ENCODE results near the gene DISP2. TPM values are rescaled to one million over a fixed set of nuclear protein-coding genes. Genes with fewer than 3 reads are reported as not detected.
A peak's percentile ranks its signal among the peaks of the same experiment; 100 is the strongest.

Gene DISP2
- total and polyA plus RNA-seq, 9 of the 15 experiments (the other 6 are each of a cell fraction or from before 2014, with no cell fraction given) = 0.06 to 0.89 (median 0.15) TPM; not detected in 1

DNA sequence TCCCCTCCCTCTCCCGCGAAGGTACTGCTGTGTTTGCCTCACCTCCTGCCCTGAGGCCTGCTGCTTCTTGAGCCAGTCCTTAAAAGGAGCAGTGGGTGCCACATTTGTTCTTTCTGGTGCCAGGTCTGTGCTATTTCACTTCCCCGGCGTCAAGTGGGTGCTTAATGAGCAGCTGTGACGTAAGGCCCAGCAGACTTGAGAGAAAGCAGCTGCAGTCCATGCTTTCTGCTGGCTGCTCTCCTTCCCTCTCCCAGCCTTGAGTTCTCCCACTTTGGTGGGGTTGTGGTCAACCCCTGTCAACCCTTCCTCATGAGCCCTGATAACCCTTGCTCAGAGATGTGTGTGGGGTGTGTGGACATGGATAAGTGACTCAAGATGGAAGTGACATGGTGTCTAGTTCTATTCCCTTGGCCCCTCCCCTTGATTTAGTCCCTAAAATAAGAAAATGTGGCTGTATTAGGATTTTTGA is 27.6 kb upstream of the DISP2 start (continued):
- TF ChIP-seq NCOA6 (IDR thresholded peaks at IDR 0.05) (no peak), ELF2 (CRISPR knock-in tag; IDR thresholded peaks at IDR 0.05) (no peak), FUS (optimal IDR thresholded peaks at IDR 0.05; ENCODE audit: low read depth, low read length) (no peak), ZNF785 (CRISPR knock-in tag; IDR thresholded peaks at IDR 0.05) (no peak), TCF7L2 (IDR thresholded peaks at IDR 0.05; ENCODE audit: low read depth, low read length) (no peak), NFIC (IDR thresholded peaks at IDR 0.05) (peak; percentile 38; the same call in 1 of the 2 replicates), PHB2 (IDR thresholded peaks at IDR 0.05; ENCODE audit: low read depth) (no peak), ZNF551 (CRISPR knock-in tag; IDR thresholded peaks at IDR 0.05) (no peak), TEAD2 (tag; IDR thresholded peaks at IDR 0.05) (no peak), ESRRA (IDR thresholded peaks at IDR 0.05; ENCODE audit: borderline replicate concordance, low read depth) (peak; percentile 52; the same call in 1 of the 2 replicates), MBD2 (IDR thresholded peaks at IDR 0.05; ENCODE audit: borderline replicate concordance, low read depth) (no peak), ETS2 (tag; IDR thresholded peaks at IDR 0.05; ENCODE audit: borderline replicate concordance, poor library complexity, severe bottlenecking) (no peak), SP2 (IDR thresholded peaks at IDR 0.05; ENCODE audit: extremely low read depth, low read depth, low read length, poor library complexity, severe bottlenecking) (no peak), SMARCA4 (IDR thresholded peaks at IDR 0.05) (peak; percentile 76), ETV5 (CRISPR knock-in tag; IDR thresholded peaks at IDR 0.05; ENCODE audit: low read depth) (peak; percentile 61; the same call in 1 of the 2 replicates), TEAD4 (IDR thresholded peaks at IDR 0.05; ENCODE audit: low read length) (peak; percentile 83), TEAD4 (CRISPR knock-in tag; IDR thresholded peaks at IDR 0.05; ENCODE audit: borderline replicate concordance) (no peak), SRSF9 (IDR thresholded peaks at IDR 0.05; ENCODE audit: borderline replicate concordance, low read depth, low read length) (no peak), GATAD2A (IDR thresholded peaks at IDR 0.05) (no peak), SNIP1 (IDR thresholded peaks at IDR 0.05; ENCODE audit: low read depth) (no peak), HNRNPUL1 (IDR thresholded peaks at IDR 0.05; ENCODE audit: low read length) (no peak)
- TF ChIP-seq, protein P1, sequence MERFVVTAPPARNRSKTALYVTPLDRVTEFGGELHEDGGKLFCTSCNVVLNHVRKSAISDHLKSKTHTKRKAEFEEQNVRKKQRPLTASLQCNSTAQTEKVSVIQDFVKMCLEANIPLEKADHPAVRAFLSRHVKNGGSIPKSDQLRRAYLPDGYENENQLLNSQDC (CRISPR knock-in tag; IDR thresholded peaks at IDR 0.05) = no peak
- TF ChIP-seq, protein P2, sequence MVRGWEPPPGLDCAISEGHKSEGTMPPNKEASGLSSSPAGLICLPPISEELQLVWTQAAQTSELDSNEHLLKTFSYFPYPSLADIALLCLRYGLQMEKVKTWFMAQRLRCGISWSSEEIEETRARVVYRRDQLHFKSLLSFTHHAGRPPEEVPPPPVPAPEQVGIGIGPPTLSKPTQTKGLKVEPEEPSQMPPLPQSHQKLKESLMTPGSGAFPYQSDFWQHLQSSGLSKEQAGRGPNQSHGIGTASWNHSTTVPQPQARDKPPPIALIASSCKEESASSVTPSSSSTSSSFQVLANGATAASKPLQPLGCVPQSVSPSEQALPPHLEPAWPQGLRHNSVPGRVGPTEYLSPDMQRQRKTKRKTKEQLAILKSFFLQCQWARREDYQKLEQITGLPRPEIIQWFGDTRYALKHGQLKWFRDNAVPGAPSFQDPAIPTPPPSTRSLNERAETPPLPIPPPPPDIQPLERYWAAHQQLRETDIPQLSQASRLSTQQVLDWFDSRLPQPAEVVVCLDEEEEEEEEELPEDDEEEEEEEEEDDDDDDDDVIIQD (CRISPR knock-in tag; IDR thresholded peaks at IDR 0.05) = no peak
- TF ChIP-seq, protein P3, sequence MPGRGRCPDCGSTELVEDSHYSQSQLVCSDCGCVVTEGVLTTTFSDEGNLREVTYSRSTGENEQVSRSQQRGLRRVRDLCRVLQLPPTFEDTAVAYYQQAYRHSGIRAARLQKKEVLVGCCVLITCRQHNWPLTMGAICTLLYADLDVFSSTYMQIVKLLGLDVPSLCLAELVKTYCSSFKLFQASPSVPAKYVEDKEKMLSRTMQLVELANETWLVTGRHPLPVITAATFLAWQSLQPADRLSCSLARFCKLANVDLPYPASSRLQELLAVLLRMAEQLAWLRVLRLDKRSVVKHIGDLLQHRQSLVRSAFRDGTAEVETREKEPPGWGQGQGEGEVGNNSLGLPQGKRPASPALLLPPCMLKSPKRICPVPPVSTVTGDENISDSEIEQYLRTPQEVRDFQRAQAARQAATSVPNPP (IDR thresholded peaks at IDR 0.05; ENCODE audit: borderline replicate concordance, insufficient read depth, insufficient read length) = no peak
- TF ChIP-seq, protein P4, sequence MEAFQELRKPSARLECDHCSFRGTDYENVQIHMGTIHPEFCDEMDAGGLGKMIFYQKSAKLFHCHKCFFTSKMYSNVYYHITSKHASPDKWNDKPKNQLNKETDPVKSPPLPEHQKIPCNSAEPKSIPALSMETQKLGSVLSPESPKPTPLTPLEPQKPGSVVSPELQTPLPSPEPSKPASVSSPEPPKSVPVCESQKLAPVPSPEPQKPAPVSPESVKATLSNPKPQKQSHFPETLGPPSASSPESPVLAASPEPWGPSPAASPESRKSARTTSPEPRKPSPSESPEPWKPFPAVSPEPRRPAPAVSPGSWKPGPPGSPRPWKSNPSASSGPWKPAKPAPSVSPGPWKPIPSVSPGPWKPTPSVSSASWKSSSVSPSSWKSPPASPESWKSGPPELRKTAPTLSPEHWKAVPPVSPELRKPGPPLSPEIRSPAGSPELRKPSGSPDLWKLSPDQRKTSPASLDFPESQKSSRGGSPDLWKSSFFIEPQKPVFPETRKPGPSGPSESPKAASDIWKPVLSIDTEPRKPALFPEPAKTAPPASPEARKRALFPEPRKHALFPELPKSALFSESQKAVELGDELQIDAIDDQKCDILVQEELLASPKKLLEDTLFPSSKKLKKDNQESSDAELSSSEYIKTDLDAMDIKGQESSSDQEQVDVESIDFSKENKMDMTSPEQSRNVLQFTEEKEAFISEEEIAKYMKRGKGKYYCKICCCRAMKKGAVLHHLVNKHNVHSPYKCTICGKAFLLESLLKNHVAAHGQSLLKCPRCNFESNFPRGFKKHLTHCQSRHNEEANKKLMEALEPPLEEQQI (IDR thresholded peaks at IDR 0.05) = no peak
- TF ChIP-seq, protein P5, sequence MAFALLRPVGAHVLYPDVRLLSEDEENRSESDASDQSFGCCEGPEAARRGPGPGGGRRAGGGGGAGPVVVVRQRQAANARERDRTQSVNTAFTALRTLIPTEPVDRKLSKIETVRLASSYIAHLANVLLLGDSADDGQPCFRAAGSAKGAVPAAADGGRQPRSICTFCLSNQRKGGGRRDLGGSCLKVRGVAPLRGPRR (CRISPR knock-in tag; IDR thresholded peaks at IDR 0.05) = no peak

All from K562 (cell line).